Activated naive CD8-positive, alpha-beta T cell treated with anti-CD3 and anti-CD28 coated beads, Interleukin-2, amount 50 U/mL, for 16 hours (primary cell): ENCODE results near the gene TSPAN14.
"Not testable (repeated sequence)": the region's sequence is repeated elsewhere in the genome, so short reads cannot be mapped to it uniquely, and the experiment has no call there.

Source experiments
- DNase-seq: peaks from one replicate; pipeline ENCODE4 v3.0.0-alpha.2; 2020; ENCODE audit warnings: low read depth, low spot score

Gene TSPAN14

DNA sequence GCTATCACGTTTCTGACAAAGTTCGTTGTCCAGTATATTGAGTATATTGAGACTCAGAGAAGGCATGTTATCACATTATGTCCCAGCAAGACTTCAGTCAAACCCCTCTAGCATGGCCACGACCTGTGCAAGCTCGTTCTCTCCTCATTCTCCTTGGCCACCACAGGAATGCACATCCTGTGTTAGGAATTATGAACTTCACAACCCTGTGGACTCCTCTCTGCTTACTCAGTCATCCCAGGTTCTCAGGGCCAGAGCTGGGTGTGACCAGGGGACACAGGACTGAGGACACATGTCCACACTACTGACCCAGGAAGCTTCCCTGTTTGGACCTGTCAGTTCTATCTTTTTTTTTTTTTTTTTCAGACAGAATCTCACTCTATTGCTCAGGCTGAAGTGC, 87.9 kb downstream of the TSPAN14 start:
- DNase-seq, result no peak

GRCh38 chr10:80542652-80543318, 88.7 kb downstream of the TSPAN14 start:
- DNase-seq, result no peak

- not testable (repeated sequence) for DNase-seq
These were observed 89.2 kb downstream of the TSPAN14 start for GRCh38 chr10:80543319-80543672.

GRCh38 chr10:80544316-80544953, 90.3 kb downstream of the TSPAN14 start:
- DNase-seq, result no peak

DNA sequence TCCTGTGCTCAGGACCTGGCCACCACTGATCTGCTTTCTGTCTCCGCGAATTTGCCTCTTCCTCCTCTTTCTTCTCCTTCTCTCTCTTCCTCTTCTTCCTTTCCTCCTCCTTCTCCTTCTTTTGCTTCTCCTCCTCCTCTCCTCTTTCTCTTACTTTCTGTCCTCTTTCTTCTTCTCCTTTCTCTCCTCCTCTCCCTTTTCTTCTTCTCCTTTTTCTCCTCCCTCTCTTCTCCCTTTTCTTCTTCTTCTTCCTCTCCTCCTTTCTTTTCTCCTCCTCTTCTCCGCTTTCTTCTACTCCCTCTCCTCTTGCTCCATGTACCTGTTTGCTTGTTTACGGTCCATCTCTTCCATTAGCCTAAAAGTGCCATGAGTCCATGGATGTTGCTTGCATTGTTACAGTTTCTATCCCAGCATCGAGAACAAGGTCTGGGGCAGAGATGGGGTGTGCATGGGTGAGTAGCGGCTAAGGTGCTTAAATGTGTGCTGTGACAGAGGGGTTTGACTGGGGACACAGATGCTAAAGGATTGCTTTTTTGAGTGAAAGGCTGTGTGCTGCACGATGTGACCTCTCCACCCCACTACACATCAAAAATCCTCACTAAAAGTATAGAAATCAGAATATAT, 91.3 kb downstream of the TSPAN14 start:
- DNase-seq, result no peak

GRCh38 chr10:80552151-80552646, 98.1 kb downstream of the TSPAN14 start:
- DNase-seq, result no peak

DNA sequence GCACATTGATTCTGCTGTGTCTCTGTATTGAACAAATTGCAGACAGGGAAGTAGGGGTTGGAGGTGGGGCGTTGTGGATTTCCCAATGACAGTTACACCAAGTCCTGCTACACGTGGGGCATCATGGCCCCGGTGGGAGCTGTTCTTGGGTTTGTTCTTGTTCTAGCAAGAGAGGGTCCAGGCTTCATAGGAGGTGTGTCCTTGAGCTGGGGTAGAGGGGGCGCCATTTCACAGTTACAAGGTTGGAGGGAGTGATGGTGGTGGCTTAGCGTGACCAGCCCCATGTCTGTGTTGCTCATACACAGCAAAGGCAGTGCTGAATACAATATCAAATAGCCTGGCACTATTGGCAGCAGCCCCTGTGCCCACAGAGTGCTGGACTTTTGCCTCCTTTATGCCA, 99.3 kb downstream of the TSPAN14 start:
- DNase-seq, result no peak

- DNase-seq, result no peak
These were observed 99.9 kb downstream of the TSPAN14 start for GRCh38 chr10:80554050-80554449.

GRCh38 chr10:80555415-80555814, 101.3 kb downstream of the TSPAN14 start:
- DNase-seq, result no peak

DNA sequence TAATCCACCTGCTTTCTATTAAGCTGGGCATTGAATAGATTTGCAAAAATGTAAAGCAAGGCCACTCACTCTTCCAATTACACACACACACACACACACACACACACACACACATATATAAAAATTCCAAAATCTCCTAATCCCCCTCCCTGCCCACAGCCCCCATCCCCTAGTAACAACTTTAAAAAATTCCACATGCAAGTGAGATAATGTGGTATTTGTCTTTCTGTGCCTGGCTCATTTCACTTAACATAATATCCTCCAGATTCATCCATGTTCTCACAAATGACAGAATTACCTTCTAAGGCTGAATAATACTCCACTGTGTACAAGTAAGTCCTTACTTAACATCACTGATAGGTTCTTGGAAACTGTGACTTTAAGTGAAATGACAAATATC, 107.8 kb downstream of the TSPAN14 start:
- no peak for DNase-seq

GRCh38 chr10:80567292-80567691, 113.2 kb downstream of the TSPAN14 start:
- no peak for DNase-seq

DNA sequence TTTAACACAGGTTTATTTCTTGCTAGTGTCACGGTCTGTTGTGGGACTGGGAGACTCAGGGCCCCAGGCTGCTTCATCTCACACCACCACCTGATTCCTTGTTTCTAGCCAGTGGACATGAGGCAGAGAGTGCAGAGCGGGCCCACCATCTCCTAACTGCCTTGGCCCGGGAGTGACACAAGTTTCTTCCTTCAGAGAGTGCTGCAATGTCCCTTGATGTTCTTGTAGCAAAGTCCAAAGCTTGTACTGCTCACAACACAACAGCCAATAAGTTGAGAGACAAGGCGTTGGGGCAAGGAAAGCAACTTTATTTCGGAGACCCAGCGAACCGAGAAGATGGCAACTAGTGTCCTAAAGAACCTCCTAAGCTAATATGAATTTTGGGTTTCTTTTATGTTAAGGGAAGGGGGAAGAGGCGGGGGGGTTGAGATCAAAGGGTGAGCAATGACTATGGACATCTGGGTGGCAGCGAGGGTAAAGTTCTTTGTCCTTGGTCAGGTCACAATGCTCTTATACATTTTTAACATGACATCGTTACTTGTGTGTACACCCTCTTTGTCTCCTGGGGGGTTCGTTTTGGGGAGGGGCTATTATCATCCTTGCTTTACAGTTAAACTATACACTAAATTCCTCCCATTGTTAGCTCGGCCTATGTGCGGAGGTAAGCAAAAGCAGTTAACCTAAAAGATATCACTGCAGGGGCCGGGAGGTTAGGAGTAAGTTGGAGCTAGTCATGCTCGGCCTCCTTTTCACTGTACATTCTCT, 115.2 kb downstream of the TSPAN14 start:
- no peak for DNase-seq

GRCh38 chr10:80571352-80571751, 117.2 kb downstream of the TSPAN14 start:
- no peak for DNase-seq

DNA sequence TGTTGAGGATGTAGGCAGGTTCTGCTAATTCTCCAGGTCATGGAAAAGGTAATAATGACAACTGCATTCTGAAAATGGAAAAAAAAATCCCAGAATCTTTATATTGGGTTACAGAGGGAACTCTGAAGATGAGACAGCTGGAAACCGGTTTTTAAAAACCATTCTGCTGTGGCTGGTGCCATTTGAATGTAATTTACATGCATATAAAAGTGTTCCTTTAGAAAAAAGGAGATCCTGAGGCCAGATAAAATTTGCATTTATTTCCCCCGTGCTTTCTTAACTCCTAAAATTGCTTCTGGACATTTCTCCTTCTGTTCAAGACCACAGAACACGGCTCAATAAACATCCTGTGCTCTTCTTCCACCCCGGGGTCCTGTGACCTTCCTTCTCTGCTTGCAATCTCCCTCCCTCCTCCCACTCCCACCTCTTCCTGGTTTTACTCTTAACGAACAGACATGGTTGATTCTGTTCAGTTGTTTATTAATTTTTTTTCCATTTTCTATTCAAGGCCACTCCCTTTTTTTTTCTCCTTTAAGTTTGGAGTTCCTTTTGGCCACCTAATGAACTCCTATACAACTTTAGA, 125.2 kb downstream of the TSPAN14 start:
- no peak for DNase-seq

DNA sequence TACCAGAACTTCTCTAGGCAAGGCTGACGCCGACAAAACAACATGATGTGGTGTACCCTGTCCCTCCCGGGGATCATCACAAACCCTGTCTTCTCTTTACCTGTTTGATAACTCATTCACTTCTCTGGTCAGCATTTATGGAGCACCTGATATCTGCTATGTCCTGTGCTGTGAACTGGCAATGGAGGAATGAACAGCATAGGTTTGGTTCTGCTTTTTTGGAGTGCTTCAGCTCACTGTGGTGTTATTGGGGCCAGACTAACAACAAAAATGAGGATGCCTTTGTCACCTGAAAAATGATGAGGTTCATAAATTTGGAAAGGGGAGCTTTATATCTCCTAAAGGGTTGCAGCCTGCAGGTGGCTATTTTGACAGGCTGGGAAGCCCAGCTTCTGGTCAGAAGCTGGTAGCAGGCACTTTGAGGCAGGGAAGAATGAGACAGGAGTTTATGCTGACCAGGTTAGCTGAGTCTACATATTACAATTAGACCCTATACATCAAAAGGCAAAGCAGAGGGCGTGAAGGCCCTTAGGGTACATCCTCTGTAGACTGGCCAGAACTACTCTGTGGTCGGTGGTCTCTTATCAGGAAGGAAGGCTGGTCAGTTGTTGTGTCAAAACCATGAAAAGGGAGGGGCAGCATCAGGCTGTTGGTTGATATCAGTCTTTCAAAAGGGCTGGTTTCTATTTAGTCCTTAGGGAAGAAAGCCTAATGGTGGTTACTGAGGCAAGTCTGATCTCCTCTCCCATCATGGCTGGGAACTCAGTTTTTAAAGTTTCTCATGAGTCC, 125.9 kb downstream of the TSPAN14 start:
- DNase-seq, result no peak

GRCh38 chr10:80580638-80581468, 126.7 kb downstream of the TSPAN14 start:
- no peak for DNase-seq

DNA sequence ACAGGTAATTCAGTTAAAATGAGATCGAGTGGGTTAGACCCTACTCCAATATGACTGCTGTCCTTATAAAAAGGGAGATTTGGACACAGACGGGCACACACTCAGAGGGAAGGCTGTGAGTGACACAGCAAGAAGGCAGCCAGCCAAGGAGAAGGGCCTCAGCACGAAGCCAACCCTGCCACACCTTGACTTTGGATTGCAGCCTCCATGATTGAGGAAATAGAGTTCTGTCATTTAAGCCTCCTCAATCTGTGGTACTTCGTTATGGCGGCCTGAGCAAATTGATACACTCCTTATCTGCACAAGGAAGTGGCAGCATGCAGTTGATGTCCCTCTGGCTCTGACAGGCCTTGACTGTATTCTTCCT, 127.3 kb downstream of the TSPAN14 start:
- no peak for DNase-seq

DNA sequence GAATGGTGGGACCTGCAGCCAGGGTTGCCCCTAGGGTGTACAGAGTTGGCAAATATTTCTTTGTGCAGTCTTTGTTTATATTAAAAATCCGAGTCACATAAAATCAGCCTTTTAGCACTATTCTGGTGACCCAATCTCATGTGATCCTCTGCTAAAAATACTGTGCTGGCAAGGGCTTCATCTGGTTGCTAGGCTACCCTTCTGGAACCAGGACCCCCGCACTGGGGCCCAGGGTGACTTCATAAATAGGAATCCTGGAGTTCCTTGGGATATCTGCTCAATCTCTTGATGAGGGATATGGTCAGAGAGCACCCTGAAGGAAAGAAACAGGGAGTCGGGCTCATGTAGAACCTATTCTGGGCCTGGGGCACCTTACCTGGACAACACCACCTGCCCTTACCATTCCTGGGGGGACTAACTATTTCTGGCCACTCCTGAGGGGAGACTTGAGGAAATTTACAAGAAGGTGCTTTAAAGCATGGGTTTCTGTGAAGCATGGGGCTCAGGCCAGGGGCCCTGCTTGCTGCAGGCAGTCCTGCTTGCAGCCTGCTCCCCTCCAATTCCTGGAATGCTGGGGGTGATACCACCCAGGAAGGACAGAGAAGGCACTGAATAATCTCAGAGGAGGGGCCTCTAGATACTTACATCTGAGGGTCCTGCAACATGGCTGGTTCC, 128.3 kb downstream of the TSPAN14 start:
- DNase-seq, result no peak
